Bronchial epithelial cell (primary cell): ENCODE measurements around the gene DUSP16. TPM values are rescaled to one million over a fixed set of nuclear protein-coding genes. Genes with fewer than 3 reads are reported as not detected.

Source experiments
- DNase-seq: peaks from one replicate; pipeline ENCODE4 v3.0.0-alpha.2; 2010; ENCODE audit warnings: low read depth
- FAIRE-seq: peaks from 2 replicates; lab custom pipeline; 2011; peaks lifted over from hg19 to GRCh38; lab: Jason Lieb, UNC
- H3K27me3 ChIP-seq: 2 replicates; pipeline ENCODE4 v1.5.1; 2011; ENCODE audit warnings: low read length; ENCODE audit not compliant: control insufficient read depth, insufficient read depth
- H3K36me3 ChIP-seq: 2 replicates; pipeline ENCODE4 v1.5.1; 2011; ENCODE audit warnings: low read length; ENCODE audit not compliant: control insufficient read depth, insufficient read depth
- H3K4me3 ChIP-seq: 2 replicates; pipeline ENCODE4 v1.5.1; 2011; ENCODE audit warnings: mild to moderate bottlenecking, low read depth, low read length, control low read depth
- CTCF ChIP-seq: IDR thresholded peaks from 2 replicates; pipeline ENCODE4 v1.5.1; 2011; ENCODE audit warnings: mild to moderate bottlenecking, moderate library complexity, low read length, control low read depth, inconsistent platforms; ENCODE audit not compliant: insufficient read depth, severe bottlenecking
- total RNA-seq: library from RNA; depleted of rRNA; stranded (reverse); fragments of >200 nt; gene quantifications from 2 replicates; pipeline ENCODE4 v1.2.1, GENCODE V29; 2014

The DUSP16 gene
- total RNA-seq, 1 donor from 2014 or later, result 14.2 TPM

- no peaks in the 10 kb centered on the region for H3K36me3 ChIP-seq
- no peak overlapping the region for H3K4me3 ChIP-seq
- DNase-seq (no peak), FAIRE-seq (no peak)
- H3K27me3 ChIP-seq, result no peaks in the 10 kb centered on the region
- no peak for TF ChIP-seq CTCF
These were observed 94.1 kb downstream of the DUSP16 start for GRCh38 chr12:12468575-12468974.

- FAIRE-seq (no peak), DNase-seq (no peak)
- no peaks in the 10 kb centered on the region for H3K27me3 ChIP-seq
- no peaks in the 10 kb centered on the region for H3K36me3 ChIP-seq
- H3K4me3 ChIP-seq, result no peak overlapping the region
- no peak for TF ChIP-seq CTCF
These were observed 94.9 kb downstream of the DUSP16 start for GRCh38 chr12:12467688-12468261.

- TF ChIP-seq CTCF, result no peak
- no peaks in the 10 kb centered on the region for H3K27me3 ChIP-seq
- H3K36me3 ChIP-seq, result no peaks in the 10 kb centered on the region
- DNase-seq (no peak), FAIRE-seq (no peak)
- no peak overlapping the region for H3K4me3 ChIP-seq
These were observed 95.4 kb downstream of the DUSP16 start for GRCh38 chr12:12467264-12467663.

- no peaks in the 10 kb centered on the region for H3K27me3 ChIP-seq
- TF ChIP-seq CTCF, result no peak
- FAIRE-seq (no peak), DNase-seq (no peak)
- no peak overlapping the region for H3K4me3 ChIP-seq
- no peaks in the 10 kb centered on the region for H3K36me3 ChIP-seq
These were observed 96.5 kb downstream of the DUSP16 start for GRCh38 chr12:12466157-12466556.

GRCh38 chr12:12465522-12465921 is 97.1 kb downstream of the DUSP16 start:
- Histone ChIP-seq H3K36me3 (no peaks in the 10 kb centered on the region), H3K27me3 (no peaks in the 10 kb centered on the region)
- no peak for FAIRE-seq

More at GRCh38 chr12:12465522-12465921, 97.1 kb downstream of the DUSP16 start:
- TF ChIP-seq CTCF, result no peak
- H3K4me3 ChIP-seq, result no peak overlapping the region
- no peak for DNase-seq
